NCI-H2196 (cell line): ENCODE results near the gene PAK1.
"Not testable (repeated sequence)": the region's sequence is repeated elsewhere in the genome, so short reads cannot be mapped to it uniquely, and the experiment has no call there.

ENCODE experiments used
- DNase-seq: peaks from one replicate; lab custom pipeline; 2025; ENCODE audit not compliant: unreplicated experiment; lab: John Stamatoyannopoulos, UW

Gene PAK1

DNA sequence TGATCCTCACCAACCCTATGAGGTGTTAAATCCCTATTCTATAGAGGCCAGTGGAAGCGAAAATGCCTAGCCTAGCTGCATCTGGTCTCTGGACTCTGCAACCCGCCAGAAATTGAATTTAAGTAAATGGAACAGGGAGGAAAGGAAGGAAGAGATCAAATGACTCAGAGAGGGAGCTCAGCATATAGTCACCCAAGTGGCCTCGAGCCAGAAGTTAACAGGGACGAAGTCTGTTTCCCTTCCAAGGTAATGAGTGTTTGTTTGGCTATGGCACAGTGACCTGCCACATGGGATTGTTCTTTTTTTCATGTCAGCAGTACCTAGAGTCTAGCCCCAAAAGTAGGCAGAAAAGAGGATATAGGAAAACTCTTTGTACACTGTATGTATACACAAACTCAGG is 66.3 kb downstream of the PAK1 start:
- peak; percentile 78 for DNase-seq

DNA sequence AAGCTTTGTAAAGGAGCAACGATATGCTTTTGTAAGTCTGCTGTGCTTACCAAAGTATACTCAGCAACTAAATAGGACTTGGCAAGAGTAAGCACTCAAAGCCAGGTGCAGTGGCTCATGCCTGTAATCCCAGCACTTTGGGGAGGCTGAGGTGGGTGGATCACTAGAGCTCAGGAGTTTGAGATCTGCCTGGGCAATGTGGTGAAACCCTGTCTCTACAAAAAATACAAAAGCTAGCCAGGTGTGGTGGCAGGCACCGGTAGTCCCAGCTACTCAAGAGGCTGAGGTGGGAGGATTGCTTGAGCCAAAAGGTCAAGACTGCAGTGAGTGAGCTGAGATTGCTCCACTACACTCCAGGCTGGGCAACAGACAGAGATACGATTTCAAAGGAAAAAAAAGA is 67.5 kb downstream of the PAK1 start:
- DNase-seq: peak; percentile 63

DNA sequence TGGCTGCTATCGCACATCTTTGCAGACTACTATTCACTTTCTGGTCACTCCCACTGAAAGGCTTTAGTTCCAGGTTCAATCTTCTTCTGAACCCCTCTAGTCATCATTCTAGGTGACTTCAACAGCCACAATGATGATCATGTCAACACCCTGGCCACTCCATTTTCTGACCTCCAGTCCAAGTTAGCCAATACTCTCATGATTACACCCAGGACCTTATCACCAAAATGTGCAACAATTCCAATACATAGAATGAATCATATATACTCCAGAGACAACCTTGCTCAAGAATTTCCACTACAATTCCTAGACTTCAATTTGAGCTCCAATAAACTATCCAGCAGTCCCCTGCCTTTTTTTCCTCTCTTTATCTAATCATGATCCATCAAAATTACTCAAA is 70.7 kb downstream of the PAK1 start:
- DNase-seq: no peak

DNA sequence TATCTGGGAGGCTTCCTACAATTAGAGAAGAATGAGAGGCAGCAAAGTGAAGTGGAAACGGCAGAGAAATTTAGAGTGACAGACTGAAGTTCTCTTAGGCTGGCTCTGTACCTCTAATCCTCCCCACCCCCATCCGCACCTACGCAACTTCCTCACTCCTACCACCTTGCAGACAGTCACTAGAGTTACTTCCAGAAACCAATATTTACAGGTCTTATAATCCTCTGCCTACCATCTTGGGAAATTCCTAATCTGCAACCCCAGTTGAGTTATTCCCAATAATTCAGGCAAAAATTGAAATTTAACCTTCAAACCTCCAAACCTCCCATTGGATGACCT is 71.7 kb downstream of the PAK1 start:
- DNase-seq: peak; percentile 33

DNA sequence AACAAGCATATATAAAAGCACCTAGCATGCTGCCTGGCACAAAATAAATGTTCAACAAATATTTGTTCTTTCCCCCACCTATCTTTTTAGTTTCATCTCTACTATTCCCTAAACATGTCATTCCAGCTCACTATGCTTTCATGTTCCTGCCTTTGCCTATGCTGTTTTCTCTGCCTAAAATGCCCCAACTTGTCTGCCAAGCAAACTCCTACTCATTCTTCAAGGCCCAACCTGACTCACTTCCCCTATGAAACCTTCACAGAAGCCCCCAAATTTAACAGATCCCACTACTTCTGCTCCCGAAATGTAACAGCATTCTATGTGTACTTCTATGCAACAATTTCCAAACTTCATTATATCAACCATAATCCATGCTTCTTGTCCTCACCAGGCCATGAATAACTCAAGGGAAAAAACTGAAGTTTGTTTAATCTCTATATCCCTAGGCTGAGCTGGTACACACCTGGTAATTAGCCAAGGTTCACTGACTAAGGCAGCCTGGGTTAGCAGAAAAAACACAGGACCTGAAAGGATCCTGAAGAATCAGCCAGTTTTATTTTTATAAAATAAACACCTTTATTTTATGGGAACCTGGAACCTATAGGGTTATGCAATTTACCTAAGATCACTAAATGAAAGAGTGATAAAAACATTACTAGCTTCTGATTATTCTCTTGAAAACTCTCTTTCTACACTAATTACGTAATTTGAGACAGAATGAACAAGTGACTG is 72.2 kb downstream of the PAK1 start:
- DNase-seq: peak; percentile 33

DNA sequence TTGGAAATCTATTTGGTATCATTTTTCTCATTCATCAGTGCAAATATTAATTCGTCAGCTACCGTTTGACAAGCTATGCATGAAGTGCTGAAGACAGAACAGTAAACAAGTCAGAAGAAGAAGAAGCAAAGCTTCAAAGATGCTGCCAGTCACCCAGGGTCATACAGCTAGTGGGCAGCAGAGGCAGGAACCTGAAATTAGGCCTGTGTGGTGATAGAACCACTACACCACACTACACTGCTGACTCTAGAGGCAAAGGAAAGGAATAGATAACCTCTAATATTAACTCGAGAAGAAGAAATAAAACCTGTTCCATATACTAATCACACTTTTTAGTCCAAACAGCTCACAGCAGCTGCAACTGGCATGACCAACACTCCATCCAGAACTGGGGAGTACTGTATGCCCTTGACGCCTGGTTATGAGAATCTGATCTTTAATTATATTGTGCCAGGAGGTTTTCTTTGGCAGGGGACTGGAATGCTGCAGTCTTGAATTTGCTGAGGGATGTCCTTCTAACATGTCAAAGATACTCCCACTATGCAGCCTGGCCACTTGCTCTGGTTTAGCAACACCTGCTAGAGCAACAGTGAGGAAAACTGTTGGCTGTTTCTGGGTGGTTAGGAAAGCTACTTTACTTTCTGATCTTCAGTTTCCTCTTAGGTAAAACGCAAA is 73.0 kb downstream of the PAK1 start:
- DNase-seq: peak; percentile 19

DNA sequence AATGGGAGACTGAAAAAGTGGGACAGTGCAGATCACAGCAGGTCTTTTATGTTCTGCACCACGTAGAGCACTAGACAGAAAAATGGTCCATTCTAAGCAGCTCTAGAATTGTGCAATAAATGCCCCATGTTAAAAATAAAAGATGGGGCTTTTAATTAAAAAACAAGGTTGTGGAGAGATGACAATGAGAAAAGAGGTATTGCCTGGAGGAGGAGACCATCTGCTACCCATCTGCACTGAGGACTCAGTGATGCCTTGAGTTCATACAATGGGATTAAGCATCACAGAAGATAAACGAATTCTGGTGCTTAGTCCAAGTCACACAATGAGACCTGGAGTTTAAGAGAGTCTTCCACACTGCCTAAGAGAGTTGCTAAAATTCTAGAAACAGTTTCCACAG is 73.6 kb downstream of the PAK1 start:
- DNase-seq: no peak

DNA sequence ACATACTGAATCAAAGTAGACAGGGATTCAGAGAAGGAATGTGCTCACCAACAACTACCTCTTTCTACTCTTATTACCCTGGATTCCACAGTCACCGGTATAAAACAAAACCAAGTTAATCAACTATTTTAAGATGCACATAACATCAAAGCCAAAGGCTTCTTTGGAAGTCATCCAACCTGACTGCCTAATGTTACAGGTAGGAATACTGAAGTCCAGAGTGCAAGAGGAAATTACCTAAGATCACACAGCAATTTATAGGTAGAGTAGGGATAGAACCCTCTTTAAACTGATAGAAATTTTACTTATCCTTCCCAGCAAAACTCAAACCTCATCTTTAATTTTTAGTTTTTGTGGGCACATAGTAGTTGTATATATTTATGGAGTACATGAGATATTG is 76.3 kb downstream of the PAK1 start:
- no peak for DNase-seq

DNA sequence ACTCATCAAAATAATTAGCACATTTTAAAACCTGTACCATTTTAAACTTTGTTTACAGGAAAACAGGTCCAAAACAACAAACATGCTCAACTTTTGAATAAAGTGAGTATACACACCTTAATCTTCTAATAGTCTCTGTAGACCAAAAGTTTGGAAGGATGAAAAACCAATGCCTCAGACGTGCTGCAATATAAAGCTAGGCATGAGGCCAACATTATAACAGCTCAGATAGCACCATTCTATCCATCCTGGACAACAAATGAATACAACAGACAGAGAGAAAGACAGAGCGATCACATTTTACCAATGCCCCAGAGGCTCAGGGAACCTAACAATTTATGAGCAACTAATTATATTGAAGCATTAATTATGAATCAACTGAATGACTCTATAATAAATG is 77.0 kb downstream of the PAK1 start:
- no peak for DNase-seq

DNA sequence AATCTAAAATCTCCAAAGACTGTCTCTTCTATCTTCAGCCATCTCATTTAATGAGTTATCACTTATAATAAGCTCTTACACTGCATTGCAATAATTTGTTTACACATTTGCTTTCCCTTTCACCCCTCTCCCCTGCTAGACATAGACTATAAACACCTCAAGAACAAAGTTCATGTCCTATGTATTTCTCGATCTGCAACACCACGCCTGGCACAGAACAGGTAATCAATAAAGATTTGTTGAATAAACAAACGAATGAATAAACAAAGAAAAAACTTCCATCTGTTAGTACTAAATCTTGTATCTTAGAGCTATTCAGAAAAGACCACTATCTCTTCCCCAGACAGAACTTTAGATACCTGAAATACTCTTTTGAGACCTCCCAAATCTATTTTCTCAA is 77.6 kb downstream of the PAK1 start:
- DNase-seq: no peak

DNA sequence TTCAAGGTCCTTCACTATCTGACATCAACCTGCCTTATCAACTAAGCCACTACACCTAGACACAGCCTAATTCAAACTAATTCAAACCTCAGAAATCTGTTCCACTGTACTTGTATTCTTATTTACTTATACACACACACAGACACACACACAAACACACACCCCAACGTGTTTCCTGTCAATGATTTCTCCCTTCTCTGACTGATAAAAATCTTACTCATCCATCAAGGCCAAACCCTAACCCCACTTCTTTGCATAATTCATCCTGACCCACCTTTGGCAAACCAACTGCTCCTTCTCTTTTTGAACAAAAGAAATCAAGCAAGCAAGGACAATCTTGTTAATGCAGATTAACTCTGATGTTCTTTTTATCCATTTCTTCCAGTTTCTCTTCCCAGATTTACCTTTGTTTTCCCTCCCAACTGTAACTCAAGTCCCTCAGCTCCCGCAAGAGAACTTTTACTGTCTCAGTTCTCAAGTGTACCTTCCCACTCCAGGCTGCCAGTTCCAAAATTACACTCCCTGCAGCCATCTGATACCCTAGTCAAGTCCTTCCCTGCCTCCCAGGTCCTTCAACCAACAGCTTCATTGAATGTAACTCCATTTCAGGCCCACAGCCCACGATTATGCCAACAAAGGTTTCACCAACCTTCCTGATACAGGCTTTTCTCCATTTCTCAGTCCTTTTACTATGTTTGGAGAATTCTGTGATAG is 78.3 kb downstream of the PAK1 start:
- no peak for DNase-seq

DNA sequence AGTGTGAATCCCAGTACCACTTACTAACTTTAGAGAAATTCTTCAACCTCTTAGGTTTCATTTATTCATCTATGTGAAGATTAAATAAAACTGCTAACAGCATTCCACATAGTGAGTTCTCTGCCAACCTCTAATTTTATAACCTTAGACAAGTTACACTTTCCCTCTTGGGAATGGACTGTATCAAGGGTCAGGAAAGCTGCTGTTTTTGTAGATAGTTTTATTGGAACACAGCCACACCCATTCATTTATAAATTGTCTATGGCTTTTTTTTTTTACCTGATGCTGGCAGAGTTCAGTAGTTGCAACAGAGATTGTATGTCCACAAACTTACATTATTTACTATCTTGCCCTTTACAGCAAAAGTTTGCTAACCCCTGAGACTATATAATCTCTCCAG is 81.1 kb downstream of the PAK1 start:
- DNase-seq: no peak

DNA sequence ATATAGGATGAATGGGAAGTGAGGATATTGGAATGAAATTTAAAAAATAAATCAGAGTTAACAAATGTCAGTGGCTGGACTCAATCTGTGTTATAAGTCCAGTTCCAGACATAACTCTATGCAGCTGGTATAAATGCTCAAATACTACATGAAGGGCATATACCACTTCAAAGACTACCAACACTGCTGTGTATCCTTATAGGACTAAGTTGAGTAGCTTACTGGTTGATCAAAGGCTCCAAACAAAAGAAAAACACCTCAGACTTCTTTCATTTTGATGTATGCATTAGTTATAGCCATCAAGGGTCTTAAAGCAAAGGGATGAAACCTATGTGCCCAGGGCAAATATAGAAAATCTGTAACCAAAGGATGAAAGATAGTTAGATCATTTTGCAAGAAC is 86.2 kb downstream of the PAK1 start:
- no peak for DNase-seq

DNA sequence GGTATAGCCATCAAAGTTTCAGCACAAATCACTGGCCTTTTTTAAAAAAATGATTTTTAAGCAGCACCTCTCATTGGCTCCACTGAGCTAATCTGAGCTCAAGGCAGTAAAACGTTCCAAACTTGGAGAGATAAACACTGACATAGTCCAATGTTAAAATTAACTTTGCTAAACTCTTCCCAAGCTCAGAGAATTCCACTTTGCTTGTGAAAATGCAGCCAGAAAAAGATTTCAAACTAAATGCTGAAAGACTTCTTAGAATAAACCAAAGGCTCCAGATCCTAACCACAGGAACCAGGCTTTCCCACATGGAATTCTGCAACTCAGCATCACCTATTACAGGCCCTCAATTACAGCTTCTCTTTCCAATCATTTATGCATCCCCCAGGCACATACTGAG is 87.7 kb downstream of the PAK1 start:
- DNase-seq: no peak

DNA sequence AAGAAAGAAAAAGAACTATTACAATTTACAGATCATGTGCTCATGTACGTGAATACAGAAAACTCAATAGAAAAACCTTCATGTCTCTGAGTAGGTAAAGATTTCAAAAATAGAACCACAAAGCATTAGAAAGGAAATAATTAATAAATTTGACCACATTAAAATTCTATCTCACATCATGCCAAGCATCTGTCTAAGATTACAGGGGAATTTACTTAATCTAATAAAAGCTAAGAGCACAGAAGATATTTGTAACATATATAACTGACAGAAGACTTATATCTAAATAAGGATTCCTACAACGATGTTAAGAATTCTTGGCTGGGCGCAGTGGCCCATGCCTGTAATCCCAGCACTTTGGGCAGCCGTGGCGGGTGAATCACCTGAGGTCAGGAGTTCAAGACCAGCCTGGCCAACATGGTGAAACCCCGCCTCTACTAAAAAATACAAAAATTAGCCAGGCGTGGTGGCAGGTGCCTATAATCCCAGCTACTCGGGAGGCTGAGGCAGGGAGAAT is 88.6 kb downstream of the PAK1 start:
- not testable (repeated sequence) for DNase-seq

DNA sequence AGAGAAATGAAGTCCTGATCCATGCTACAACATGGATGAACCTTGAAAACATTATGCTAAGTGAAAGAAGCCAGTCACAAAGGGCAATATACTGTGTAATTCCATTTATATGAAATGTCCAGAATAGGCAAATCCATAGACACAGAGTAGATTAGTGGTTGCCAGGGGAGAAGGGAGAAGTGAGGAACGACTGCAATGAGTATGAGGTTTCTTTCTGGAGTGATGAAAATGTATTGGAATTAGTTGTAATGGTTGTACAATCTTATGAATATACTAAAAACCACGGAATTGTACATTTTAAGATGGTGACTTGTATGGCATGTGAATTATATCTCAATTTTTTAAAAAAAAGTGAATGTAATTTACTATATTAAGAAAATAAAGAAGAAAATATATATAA is 89.3 kb downstream of the PAK1 start:
- DNase-seq: no peak

DNA sequence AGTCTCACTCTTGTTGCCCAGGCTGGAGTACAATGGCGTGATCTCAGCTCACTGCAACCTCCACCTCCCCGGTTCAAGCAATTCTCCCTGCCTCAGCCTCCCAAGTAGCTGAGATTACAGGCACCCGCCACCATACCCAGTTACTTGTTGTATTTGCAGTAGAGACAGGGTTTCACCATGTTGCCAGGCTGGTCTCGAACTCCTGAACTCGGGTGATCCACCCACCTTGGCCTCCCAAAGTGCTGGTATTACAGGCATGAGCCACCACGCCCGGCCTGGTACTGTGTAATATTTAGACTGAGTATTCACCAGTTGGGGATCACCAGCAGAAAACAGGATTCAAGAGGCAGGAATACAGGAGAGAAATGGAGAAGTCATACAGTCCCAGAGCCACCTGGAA is 90.5 kb downstream of the PAK1 start:
- not testable (repeated sequence) for DNase-seq

DNA sequence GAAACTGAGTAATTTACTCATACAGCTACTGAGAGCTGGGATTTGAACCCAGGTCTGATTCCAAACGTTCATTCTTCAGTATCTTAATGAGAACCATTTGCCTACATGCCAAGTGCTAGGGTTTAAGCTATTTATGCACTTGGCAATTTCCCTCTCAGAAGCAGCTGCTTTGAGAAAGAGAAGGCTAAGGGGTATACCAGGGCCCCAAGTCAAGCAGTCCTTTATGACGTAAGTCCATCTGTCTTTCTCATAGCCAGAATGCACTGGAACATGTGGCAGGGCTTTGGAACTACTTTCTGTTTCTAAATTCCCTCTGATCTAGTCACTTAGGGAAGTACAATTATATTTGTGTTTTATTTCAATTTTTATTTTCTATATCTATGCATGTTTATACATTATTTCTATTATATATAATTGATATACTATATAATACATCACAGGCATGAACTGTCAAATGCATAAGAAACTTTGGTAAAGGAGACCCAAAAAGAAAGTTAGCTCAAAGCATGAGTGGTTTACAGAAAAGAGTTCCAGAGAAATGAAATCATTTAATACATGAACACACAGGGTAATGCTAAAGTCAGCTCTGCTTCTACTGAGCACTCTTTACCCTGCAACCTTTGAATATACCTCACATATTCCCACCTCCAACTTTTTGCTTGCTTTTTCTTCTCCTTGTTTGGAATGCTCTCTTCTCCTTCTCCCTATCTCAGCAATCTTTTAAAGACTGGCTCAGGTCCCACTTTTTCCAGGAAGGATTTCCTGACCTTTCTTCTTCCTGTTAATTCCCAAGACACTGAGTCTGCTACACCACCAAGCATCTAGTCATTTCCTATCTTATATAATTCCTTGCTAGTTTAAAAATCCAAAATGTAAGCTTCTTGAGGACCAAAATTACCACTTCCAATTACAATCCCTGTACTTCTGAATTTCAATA is 91.9 kb downstream of the PAK1 start:
- no peak for DNase-seq

DNA sequence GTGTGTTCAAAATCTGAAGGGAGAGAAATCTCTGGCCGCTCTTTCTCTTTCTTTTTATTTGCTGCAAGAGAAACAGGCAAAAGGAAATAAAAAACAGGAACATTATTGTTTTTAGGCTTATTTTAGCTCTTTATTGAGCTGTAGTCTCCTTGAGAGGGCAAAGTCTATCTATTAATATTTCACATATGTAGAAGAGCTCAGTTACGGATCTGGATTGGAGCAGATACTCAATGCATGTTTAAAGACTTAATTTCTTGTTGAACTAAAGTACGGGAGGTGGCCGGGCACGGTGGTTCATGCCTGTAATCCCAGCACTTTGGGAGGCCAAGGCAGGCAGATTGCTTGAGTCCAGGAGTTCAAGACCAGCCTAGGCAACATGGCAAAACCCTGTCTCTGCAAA is 94.0 kb downstream of the PAK1 start:
- no peak for DNase-seq

DNA sequence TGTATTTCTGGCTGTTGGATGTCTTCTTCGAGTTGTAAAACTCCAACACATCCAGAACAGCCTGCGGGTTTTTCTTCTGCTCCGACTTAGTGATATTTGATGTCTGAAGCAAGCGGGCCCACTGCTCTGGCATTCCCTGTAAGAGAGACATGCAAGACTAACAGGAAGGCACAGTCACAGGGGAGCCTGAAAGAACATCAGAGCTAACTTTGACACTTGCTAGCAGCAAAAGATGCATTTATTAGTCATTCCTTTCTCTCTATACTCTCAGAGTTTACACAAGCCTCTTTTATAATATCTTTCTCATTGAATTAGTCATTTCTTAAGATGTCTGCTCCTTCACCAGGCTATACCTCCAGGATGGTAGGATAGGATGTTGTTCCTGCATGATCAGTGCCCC is 94.6 kb downstream of the PAK1 start:
- DNase-seq: no peak

DNA sequence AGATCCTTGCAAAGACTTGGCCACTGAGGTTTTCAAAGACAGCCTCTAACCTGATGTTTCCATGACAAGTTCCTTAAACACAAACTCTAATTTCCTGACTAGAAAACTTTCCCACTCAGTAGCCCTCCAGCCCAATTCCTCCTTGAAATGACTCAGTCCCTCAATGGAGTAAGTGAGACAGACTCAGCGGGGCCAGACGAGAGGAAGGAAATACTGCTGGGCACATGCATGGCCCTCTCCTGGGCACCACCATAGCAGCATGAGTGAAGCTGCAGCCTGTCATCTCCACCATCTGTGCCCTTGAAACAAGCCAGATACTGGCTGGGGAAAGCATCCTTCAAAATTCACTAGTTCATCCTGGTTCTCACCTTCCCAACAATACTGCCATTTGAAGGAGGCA is 96.2 kb downstream of the PAK1 start:
- no peak for DNase-seq
